ENCODE measurements around the gene ANLN. TPM values are rescaled to one million over a fixed set of nuclear protein-coding genes. Genes with fewer than 3 reads are reported as not detected.

Gene ANLN
- total and polyA plus RNA-seq, 2 donors from 2014 or later: 0.17 to 1.2 TPM

GRCh38 chr7:36423633-36424032 is 34.0 kb downstream of the ANLN start:
- no peak for DNase-seq
- no peak for FAIRE-seq
- no peaks in the 10 kb centered on the region for H3K9me3 ChIP-seq (ENCODE audit: control insufficient read depth in 2 of 3, insufficient read depth in 1 of 3, low read length in 3 of 3)
- no peak for TF ChIP-seq CTCF (IDR thresholded peaks at IDR 0.05; ENCODE audit: borderline replicate concordance, extremely low read depth, insufficient read depth)
- H3K4me1 ChIP-seq (ENCODE audit: control insufficient read depth in 2 of 3, insufficient read depth in 2 of 3, low read depth in 1 of 3, low read length in 3 of 3): no peaks in the 10 kb centered on the region
- H3K27ac ChIP-seq (ENCODE audit: low read depth in 2 of 2, low read length in 2 of 2): no peak overlapping the region
- intact Hi-C loops (cut with DNase I): no loop called here
- no peaks in the 10 kb centered on the region for H3K36me3 ChIP-seq (ENCODE audit: control insufficient read depth in 2 of 3, insufficient read depth in 3 of 3, low read length in 3 of 3)
- H3K4me3 ChIP-seq (ENCODE audit: low read length in 3 of 3): no peak overlapping the region
- H3K9ac ChIP-seq (ENCODE audit: low read length in 3 of 3): no peak overlapping the region
- no peaks in the 10 kb centered on the region for H3K27me3 ChIP-seq (ENCODE audit: control insufficient read depth, insufficient read depth, low read length)

- Histone ChIP-seq H3K9me3 (ENCODE audit: control insufficient read depth in 2 of 3, insufficient read depth in 1 of 3, low read length in 3 of 3) (peaks cover 0 to 10% (median 0%) of the 10 kb centered on the region in 3 donors), H3K36me3 (ENCODE audit: control insufficient read depth in 2 of 3, insufficient read depth in 3 of 3, low read length in 3 of 3) (no peaks in the 10 kb centered on the region), H3K4me3 (ENCODE audit: low read length in 3 of 3) (no peak overlapping the region), H3K27me3 (ENCODE audit: control insufficient read depth, insufficient read depth, low read length) (no peaks in the 10 kb centered on the region), H3K9ac (ENCODE audit: low read length in 3 of 3) (no peak overlapping the region), H3K27ac (ENCODE audit: low read depth in 2 of 2, low read length in 2 of 2) (no peak overlapping the region), H3K4me1 (ENCODE audit: control insufficient read depth in 2 of 3, insufficient read depth in 2 of 3, low read depth in 1 of 3, low read length in 3 of 3) (no peaks in the 10 kb centered on the region)
- no peak for TF ChIP-seq CTCF (IDR thresholded peaks at IDR 0.05; ENCODE audit: borderline replicate concordance, extremely low read depth, insufficient read depth)
- FAIRE-seq: no peak
- no peak for DNase-seq
- intact Hi-C loops (cut with DNase I): no loop called here
Observed at GRCh38 chr7:36430186-36430585, 40.5 kb downstream of the ANLN start.

GRCh38 chr7:36430881-36431280 is 41.2 kb downstream of the ANLN start:
- Histone ChIP-seq H3K36me3 (ENCODE audit: control insufficient read depth in 2 of 3, insufficient read depth in 3 of 3, low read length in 3 of 3) (no peaks in the 10 kb centered on the region), H3K4me3 (ENCODE audit: low read length in 3 of 3) (no peak overlapping the region), H3K27ac (ENCODE audit: low read depth in 2 of 2, low read length in 2 of 2) (no peak overlapping the region), H3K4me1 (ENCODE audit: control insufficient read depth in 2 of 3, insufficient read depth in 2 of 3, low read depth in 1 of 3, low read length in 3 of 3) (no peaks in the 10 kb centered on the region), H3K9ac (ENCODE audit: low read length in 3 of 3) (no peak overlapping the region), H3K27me3 (ENCODE audit: control insufficient read depth, insufficient read depth, low read length) (no peaks in the 10 kb centered on the region), H3K9me3 (ENCODE audit: control insufficient read depth in 2 of 3, insufficient read depth in 1 of 3, low read length in 3 of 3) (peaks cover 0 to 10% (median 0%) of the 10 kb centered on the region in 3 donors)
- no peak for DNase-seq
- no peak for TF ChIP-seq CTCF (IDR thresholded peaks at IDR 0.05; ENCODE audit: borderline replicate concordance, extremely low read depth, insufficient read depth)
- FAIRE-seq: no peak
- intact Hi-C loops (cut with DNase I): no loop called here

- Histone ChIP-seq H3K27ac (ENCODE audit: low read depth in 2 of 2, low read length in 2 of 2) (no peak overlapping the region), H3K9me3 (ENCODE audit: control insufficient read depth in 2 of 3, insufficient read depth in 1 of 3, low read length in 3 of 3) (no peaks in the 10 kb centered on the region), H3K4me1 (ENCODE audit: control insufficient read depth in 2 of 3, insufficient read depth in 2 of 3, low read depth in 1 of 3, low read length in 3 of 3) (no peaks in the 10 kb centered on the region), H3K4me3 (ENCODE audit: low read length in 3 of 3) (no peak overlapping the region), H3K36me3 (ENCODE audit: control insufficient read depth in 2 of 3, insufficient read depth in 3 of 3, low read length in 3 of 3) (no peaks in the 10 kb centered on the region), H3K9ac (ENCODE audit: low read length in 3 of 3) (no peak overlapping the region), H3K27me3 (ENCODE audit: control insufficient read depth, insufficient read depth, low read length) (no peaks in the 10 kb centered on the region)
- no peak for TF ChIP-seq CTCF (IDR thresholded peaks at IDR 0.05; ENCODE audit: borderline replicate concordance, extremely low read depth, insufficient read depth)
- no peak for DNase-seq
- intact Hi-C loops (cut with DNase I): no loop called here
- no peak for FAIRE-seq
Observed at GRCh38 chr7:36438211-36438610, 48.5 kb downstream of the ANLN start.

Data from kidney (tissue), 14 donors.